Measurements from ENCODE around the gene PARVG.

Gene PARVG

GRCh38 chr22:44136112-44136511 lies 44.6 kb upstream of the PARVG start:
- TF ChIP-seq CTCF (IDR thresholded peaks at IDR 0.05; ENCODE audit: low read depth, low read length, missing control alignments): no peak
- H3K4me3 ChIP-seq (replicated peaks; ENCODE audit: low read depth, low read length): no peak overlapping the region
- no peak for DNase-seq (ENCODE audit: extremely low read depth, low read depth)

- H3K4me3 ChIP-seq (replicated peaks; ENCODE audit: low read depth, low read length): no peak overlapping the region
- no peak for TF ChIP-seq CTCF (IDR thresholded peaks at IDR 0.05; ENCODE audit: low read depth, low read length, missing control alignments)
- DNase-seq (ENCODE audit: extremely low read depth, low read depth): no peak
Observed at GRCh38 chr22:44136786-44137185, 43.9 kb upstream of the PARVG start.

- no peak for DNase-seq (ENCODE audit: extremely low read depth, low read depth)
- no peak overlapping the region for H3K4me3 ChIP-seq (replicated peaks; ENCODE audit: low read depth, low read length)
- TF ChIP-seq CTCF (IDR thresholded peaks at IDR 0.05; ENCODE audit: low read depth, low read length, missing control alignments): no peak
Observed at GRCh38 chr22:44137415-44137814, 43.3 kb upstream of the PARVG start.

GRCh38 chr22:44139773-44140172 lies 41.0 kb upstream of the PARVG start:
- no peak for DNase-seq (ENCODE audit: extremely low read depth, low read depth)
- TF ChIP-seq CTCF (IDR thresholded peaks at IDR 0.05; ENCODE audit: low read depth, low read length, missing control alignments): no peak

GRCh38 chr22:44142421-44143104 lies 38.2 kb upstream of the PARVG start:
- H3K4me3 ChIP-seq (replicated peaks; ENCODE audit: low read depth, low read length): no peak overlapping the region
- DNase-seq (ENCODE audit: extremely low read depth, low read depth): no peak
- TF ChIP-seq CTCF (IDR thresholded peaks at IDR 0.05; ENCODE audit: low read depth, low read length, missing control alignments): no peak

More at GRCh38 chr22:44139773-44140172, 41.0 kb upstream of the PARVG start:
- H3K4me3 ChIP-seq (replicated peaks; ENCODE audit: low read depth, low read length): no peak overlapping the region

- no peak for TF ChIP-seq CTCF (IDR thresholded peaks at IDR 0.05; ENCODE audit: low read depth, low read length, missing control alignments)
- DNase-seq (ENCODE audit: extremely low read depth, low read depth): no peak
- H3K4me3 ChIP-seq (replicated peaks; ENCODE audit: low read depth, low read length): no peak overlapping the region
Observed at GRCh38 chr22:44143105-44143474, 37.6 kb upstream of the PARVG start.

GRCh38 chr22:44143579-44143978 lies 37.1 kb upstream of the PARVG start:
- TF ChIP-seq CTCF (IDR thresholded peaks at IDR 0.05; ENCODE audit: low read depth, low read length, missing control alignments): no peak
- no peak for DNase-seq (ENCODE audit: extremely low read depth, low read depth)
- H3K4me3 ChIP-seq (replicated peaks; ENCODE audit: low read depth, low read length): no peak overlapping the region
